ENCODE results near the gene FBXO24.

Gene FBXO24

DNA sequence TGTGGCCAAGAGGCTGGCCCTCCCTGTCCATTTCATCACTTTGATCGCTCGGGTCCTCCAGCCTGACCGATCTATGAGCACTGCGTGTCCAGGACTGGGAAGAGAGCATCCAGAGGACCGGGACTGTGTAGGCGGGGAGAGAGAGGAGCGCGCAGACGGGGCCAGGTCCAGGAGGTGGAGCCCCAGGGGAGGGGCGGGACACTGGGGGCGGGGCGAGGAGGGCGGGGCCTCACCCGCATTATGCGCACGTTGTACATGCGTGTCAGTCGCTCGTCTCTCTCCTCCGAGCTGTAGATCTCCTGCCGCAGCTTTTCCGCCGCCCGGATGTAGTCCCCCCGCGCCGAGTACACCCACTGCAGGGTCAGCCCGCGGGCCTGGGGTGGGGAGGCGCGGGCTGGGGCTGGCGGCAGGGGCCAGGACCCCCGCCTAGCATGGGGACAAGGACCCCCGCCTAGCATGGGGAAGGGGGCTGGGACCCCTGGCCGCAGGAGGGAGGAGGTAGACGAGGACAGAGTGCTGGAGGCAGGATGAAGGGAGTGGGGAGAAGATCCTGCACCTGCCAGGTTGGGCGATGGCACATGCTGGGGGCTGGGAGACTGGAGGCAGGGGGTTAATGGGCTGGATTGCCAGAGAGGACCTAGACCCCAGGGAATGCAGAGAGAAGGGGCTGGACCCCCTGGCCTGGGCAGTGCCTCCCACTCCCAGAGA is 40.6 kb downstream of the FBXO24 start:
- DNase-seq = peak; percentile 90 to 91

DNA sequence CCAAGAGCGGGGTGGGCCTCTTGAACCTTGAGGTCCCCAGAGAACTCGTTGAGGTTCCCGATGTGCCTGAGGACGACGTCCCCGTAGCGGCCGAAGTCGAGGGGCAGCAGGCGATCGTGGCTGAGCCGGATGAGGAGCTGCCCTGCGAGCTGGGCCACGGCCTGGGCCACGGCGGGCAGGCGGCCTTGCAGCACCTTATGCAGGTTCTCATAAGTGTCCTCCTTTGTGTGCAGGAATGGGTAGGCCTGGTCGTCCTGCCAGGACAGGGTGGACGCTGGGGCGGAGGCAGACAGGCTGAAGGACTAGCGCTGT is 41.1 kb downstream of the FBXO24 start:
- no peak for DNase-seq

DNA sequence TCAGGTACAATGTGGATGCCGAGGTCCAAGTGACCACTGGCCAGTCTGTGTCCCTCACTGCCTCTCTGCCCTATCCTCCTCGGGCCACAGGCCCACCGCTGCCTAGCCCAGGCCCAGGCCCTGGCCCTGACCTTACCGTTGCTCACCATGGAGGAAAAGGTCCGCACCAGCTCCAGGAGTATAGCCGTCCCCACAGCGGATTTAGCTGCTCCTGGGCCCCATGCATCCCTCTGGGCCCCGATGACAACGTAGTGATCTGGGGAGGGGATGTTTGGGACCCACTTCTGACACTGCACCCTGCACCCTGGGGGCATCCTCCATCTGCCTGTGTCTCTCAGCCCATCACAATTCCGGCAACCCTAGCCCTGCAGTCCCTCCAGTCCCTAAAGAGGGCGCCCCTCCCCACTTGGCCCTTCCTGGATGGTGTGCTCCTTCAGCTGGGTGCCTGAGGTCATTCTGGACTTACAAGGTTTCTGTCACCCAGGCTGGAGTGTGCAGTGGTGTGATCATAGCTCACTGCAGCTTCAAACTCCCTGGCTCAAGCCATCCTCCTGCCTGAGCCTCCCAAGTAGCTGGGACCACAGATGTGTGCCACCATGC is 43.1 kb downstream of the FBXO24 start:
- DNase-seq = peak; percentile 38 to 53

DNA sequence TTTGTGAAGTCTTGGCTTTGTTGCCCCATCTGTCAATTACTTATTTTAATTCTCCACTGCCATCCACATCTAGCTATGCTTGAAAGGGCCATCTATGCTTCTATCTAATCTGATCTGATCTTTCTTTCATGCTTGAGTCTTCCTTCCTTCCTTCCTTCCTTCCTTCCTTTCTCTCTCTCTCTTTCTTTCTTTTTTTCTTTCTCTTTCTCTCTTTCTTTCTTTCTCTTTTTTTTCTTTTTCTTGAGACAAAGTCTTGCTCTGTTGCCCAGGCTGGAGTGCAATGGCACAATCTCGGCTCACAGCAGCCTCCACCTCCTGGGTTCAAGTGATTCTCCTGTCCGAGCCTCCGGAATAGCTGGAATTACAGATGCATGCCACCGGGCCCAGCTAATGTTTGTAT is 43.9 kb downstream of the FBXO24 start:
- no peak for DNase-seq

DNA sequence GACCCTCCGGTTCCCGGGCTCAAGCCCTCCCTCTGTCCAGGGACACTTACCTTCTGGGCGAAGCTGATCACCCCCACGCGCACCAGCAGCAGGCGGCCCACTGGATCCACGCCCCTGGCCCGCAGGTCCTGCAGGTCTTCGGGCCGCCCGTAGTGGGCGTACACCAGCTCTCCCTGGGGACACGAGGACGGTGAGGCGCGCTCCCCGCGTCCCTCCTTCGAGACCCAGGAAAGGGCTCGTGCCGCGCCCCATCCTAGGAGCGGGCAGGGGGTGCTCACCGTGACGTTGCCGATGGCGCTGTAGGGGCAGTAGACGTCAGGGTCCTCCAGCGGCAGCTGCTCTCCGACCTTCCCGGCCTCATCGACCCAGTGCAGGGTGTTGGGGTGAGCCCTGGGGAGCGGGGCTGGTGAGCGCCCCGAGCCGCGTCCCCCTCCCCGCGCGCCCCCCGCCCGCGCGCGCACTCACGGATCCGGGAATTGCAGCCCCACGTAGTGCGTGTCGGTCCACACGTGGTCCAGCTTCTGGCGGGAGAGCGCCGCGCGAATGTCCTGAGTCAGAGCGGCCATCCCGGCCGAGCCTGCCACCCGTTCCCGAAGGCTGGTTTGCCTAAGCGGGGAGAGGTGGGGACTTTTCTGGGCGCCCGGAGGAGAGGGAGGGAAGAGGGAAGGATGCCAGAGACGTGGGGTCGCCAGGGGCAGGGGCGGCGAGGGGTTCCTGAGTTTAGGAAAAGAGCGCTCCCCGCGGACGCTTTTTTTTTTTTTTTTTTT is 47.0 kb downstream of the FBXO24 start:
- DNase-seq = peak; percentile 75 to 78

DNA sequence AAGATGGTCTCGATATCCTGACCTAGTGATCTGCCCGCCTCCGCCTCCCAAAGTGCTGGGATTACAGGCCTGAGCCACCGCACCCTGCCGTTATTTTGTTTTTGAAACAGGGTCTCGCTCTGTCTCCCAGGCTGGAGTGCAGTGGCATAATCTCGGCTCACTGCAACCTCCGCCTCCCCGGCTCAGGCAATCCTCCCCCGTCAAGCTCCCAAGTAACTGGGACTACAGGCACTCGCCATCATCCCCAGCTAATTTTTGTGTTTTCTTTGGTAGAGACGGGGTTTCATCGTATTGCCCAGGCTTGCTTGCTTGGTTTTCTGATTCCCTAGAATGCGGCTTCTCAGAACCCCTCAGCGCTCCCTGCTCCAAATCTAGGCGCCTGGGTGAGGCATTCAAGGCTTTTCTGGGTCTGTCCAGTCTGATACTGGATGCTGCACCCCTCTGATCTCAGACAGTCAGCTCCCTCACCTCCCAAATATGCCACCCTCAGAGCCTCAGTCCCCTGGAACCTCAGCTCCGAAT is 53.9 kb downstream of the FBXO24 start:
- no peak for DNase-seq

DNA sequence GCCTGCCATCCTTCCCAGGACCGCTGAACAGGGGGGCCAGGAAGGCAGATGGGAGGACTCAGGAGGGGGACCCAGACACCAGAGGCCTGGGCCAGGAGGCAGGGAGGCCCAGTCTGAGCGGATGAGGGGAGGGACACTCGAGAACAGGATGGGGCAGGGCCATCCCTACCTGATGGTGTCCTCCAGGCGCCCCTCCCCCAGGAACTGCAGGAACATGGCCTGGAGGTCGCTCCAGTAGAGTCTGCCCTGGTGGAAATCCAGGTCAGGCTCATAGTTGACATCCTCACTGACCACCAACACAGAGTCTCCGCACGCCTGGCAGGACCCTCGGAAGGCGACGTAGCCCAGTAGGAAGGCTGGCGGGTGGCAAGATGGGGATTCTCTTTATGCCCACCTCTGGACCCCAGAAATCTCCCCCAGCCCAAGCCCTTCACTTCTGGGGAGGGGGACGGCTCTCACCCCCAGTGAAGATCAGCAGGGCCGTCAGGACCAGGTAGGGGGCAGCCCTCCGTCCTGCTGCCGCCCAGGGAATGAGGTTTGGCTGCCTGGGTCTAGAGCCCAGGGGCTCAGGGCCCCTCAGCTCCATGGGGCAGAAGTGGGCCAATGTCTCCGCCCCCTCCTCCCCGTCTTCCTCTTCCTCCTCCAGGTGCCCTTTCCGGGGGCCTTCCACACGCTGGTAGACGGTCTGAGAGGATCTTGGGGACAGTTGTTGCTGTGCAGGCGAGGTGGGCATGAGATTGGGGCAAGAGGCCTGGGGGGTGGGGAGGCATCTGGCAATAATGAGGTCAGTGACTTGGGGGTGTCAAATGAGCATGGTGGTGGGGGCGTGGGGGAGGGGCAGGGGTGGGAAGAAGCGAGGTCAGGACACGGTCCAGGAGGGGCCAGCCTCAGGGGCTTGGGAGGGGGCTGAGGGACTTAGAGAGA is 54.7 kb downstream of the FBXO24 start:
- DNase-seq = no peak

DNA sequence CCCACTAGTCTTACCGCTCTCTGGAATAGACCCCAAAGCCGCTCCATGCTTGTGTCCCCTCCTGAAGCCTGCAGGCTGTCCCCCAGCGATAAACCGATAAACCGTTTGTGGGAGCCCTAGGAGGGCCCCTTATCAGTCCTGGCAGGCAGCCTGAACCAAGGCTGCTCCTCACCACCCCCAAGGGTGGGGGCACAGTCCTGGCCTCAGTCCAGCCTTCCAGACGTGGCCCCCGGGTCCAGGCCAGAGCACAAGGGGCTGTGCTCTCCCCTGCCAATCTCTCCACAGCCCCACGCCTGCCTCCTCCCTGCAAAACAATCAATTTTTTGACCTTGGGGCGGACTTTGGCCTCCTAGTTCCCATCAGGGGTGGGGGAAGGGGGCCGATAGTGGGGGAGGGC is 55.3 kb downstream of the FBXO24 start, which contains the start of gene TFR2:
TFR2 (minus strand) TSS at position 90 of the 397 bp plus-strand sequence; CDS start at position 47, 43 bp downstream.
- no peak for DNase-seq

DNA sequence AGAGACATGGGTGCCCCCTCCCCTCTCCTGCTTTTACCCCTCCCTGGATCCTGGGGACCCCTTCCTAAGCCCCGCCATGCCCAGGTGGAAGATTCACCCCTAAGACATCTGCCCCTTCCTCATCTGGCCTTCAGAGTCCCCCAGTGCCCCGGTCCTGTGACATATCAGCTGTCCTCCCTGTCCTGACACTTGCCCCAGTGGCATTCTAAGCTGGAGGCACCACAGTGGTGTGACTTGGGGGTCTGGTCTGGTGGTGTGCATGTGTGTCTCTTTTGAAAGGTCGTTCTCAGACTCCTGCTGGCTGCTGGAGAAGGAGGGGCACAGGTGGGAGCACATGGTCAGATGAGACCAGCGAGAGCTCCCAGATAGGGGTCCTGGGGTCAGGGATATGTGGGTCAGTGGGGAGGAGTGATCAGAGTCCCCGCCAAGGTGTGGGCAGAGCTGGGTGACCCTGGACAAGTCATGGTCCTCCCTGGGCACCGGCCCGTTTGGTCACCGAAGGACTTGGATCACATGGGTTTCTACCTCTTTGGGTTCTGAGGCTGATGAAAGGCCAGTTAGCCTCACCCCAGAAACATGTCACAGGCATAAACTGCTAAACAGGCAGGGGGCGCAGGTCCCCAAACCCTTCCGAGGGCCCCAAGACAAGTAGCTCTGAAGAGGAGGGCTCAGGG is 55.9 kb downstream of the FBXO24 start:
- no peak for DNase-seq

DNA sequence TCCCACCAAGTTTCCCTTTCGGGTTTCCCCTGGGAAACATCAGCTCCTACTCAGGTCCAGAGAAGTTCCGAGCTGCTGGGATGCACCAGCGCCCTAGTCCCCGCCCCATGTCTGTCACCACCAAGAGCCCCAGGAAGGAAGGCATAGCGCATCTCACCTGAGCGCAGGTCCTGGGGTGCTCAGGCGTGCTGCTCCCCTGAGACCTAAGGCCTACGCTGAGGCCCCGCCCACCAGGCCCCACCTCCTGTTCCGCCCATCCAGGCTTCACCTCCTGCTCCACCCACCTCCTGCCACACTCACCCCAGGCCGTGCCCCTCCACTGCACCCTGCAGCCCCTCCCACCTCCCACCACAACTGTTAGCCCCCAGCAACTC is 56.4 kb downstream of the FBXO24 start:
- DNase-seq = peak; percentile 44 to 54

DNA sequence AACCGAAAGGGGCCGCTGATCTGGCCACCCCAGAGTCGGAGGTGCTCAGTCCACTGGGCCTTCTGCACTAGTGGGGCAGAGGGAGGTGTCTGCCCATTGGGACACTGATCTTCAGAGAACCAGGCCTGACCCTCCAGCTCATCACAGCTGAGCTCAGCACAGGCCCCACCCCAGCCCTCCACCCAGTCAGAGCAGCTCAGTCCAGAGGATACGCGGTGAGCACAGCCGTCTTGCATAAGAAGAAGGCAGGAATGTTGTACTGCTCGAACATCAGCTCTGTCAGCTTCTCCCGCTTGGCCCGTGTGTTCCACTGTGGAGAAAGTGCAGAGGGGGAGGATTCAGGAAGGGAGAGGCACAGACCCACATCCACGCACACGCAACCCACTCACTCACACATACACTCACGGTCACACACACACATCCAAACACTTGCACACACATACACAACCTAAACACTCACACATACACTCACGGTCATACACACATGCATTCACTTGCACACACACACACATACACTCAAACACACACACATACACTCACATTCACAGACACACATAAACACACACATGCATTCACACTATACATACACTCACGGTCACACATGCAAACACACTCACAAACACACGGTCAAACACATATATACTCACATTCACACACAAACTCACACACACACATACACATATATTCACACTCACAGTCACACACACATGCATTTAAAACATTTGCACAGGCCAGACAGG is 63.9 kb downstream of the FBXO24 start:
- DNase-seq = no peak

Measured in activated CD4-positive, alpha-beta T cell treated with anti-CD3 and anti-CD28 coated beads, Interleukin-2, amount 50 U/mL, for 48 hours (primary cell).